ENCODE measurements around the gene ZFYVE27.

ZFYVE27 gene

DNA sequence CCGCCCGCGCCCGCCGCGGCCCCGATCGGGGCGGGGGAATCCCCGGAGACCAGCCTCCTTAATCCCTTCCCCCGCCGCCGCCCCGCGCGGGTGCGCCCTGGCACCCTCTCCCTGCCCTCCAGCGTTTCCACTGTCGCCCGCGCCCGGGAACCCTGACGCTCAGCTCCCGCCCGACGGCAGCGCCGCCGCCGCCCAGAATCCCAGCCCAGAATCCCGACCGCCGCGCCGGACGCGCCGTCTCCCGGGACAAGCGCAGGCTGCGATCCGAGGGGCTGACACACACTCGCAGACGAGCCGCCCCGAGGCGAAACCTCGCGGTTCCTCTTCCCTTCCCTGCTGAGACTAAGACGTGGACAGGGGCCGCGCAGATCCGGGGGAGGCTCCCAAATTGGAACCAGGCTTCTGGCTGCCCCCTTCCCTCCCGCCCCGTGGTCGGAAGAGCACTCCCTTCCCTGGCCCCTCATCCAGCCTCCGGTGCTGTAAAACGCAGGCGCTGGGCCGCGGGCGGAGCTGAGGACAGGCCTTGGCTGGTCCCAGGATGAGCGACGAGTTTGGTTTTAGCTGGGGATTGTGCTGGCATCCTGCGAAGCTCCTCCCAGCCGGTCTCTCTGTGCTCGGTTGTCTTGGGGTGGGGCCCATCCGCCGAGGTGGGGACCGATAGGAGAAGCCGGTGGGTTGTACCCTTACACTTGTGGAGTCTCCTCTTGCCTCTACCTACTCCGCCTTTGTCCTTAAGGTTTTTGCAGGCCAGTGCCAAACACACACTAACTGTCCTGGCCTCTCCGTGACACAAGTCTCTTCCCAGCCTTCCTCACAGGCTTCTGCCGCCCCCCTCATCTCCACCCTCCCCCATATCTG is 22.3 kb upstream of the ZFYVE27 start:
- DNase-seq: peak in 10 of 14 donors; percentile 16 to 81 (median 60)

DNA sequence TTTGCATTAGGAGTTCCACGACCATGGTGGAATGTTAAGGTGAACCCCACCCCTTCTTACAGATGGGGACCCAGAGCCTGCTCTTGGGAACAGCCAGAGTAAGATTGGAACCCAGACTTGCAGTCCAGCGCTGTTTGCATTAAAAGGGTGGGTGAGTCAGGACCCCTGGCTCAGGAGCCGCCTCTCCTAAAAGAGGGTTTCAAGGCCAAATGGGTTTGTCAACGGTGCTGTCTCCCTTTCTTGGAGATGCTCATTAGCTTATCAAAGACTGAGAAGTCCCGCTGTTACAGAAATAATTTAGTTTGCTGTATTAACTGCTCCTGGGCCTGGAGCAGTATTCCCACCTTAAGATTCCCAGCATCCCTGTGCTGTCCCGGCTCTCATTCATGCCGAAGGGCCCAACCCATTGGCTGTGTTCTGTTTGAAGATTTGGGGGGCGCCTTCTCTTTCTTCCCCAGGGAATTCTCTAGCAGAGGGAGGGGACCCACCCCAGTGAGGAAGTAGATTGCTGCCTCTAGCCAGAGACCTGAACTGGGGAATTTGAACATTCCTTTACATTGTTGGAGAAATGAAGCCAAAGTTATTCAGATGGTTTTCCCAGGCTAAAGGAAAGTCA is 21.6 kb upstream of the ZFYVE27 start:
- DNase-seq: no peak

DNA sequence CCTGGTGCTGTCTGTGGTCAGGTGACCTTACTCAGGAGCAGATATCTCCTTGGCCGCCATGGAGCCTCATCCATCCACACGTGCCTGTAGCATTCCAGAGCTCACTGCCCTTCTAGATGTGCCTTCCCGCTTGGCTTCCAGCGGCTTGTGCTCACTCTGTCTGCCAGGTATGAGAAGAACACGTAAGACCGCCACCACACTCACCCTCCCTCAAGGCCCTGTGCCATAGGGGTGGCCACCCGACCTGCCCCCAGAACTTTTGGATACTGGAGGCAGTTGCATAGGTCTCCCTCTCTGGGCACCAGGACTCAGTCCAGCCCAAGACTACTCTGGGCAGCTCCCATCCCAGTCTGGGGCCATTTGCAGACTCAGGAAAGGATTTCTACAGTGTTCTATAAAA is 19.3 kb upstream of the ZFYVE27 start:
- DNase-seq: no peak

DNA sequence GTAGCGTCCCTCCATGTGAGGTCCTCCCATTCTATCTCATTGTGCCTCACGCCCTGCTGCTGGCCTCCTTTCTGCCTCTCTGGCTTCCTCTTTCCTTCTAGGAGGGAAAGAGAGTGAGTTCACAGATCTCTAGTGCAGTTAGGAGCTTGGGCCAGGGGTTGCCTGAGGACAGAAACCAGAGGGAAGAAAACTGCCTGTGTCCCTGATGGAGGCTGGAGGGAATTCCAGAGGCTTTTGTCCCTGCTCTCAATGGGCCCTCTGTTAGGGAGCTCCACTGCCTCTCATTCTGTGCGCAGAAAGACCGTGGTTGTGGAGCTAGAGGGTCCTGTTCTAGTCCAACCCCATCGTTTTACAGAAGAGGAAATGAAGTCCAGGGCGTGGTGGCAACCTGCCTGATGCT is 18.8 kb upstream of the ZFYVE27 start:
- peak in 12 of 14 donors; percentile 18 to 78 (median 48) for DNase-seq

DNA sequence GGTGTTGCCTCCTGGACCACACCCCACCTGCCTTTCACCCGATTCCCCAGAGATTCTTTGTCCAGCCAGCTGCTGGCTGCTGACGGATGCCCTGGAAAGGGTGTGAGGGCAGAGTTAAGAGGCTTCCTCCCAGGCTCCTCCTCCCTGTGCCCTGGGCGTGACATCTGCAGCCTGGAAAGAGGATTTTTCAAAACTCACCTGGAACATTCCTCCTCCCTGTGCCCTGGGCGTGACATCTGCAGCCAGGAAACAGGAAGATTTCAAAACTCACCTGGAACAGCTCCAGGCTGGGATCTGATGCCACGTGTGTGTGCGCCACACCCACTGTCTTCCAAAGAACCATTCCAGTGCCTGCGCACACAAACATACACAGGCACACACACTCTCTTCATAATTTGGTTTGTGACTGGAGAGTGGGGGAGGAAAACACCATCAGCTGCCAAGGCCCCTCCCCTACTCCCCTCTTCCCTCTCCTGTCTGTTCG is 18.2 kb upstream of the ZFYVE27 start:
- peak in 2 of 14 donors; percentile 39 to 72 for DNase-seq

DNA sequence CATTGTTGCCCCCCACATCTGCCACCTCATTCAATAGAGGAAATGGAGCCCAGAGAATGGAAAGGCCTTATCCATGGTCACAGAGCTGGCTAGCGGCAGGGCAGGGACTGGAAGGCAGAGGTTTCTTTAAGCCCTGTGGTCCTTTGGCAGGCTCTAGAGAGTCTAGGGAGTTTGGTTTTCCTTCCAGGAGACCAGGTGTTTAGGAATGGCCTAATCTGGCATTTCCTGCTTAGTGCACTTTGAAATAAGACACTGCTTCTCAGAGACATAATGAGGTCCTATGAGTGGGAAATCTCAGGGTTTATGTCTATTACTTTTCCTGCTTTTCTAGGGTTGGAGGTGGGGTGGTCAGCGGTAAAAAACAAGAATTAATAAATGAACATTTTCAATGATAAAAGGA is 17.3 kb upstream of the ZFYVE27 start:
- DNase-seq: no peak

DNA sequence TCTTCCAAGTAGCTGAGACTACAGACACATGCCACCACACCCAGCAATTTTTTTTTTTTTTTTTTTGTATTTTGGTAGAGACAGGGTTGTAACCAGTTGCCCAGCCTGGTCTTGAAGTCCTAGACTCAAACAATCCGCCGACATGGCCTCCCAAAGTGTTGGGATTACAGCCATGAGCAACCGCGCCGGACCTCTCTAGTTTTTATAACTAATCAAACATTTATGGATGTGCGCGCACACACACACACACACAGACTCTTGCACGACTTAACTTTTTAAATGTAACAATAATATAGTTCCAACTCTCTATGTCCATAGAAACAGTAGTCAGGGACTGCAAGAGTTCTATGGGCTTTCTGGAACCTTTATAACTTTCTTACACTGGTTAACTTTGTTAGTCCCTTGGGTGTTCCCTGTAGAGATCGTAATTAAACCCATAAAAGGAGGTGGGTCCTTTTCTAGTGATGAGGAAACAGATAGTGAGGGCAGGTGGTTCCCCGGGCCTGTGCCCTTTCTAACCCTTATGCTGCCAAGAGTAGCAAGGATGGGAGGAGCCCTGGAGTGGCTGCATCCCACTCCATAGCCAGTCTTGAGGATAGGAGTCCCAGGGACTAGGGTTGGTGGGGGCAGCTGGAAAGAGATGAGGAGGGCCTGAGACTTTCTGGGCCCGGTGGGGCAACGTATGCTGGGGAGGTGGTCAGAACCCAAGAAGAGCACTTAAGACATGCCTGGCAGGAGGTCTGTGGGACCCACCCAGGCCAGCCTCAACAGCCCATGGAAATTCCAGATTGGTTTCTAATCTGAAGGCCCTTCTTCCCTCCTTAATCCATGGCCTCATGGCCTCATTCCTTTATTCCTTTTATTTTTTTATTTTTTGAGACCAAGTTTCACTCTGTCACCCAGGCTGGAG is 14.8 kb upstream of the ZFYVE27 start:
- no peak for DNase-seq

DNA sequence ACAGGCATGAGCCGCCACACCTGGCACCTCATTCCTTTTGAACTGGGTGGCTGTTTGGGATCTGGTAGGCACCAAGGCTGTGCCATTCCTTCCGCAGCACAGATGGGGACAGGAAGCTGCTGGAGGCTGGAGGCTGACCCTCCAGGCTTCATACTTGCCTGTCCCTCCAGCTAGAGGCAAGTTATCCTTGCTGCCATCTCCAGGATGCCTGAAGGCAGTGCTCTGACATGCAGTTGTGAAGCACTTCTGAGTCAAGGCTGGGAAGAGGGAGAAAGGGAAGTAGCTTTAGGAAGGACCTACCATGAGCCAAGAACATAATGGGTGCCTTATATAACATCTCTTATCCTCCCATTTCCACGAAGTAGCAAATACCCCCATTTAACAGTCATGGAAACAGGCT is 13.9 kb upstream of the ZFYVE27 start:
- DNase-seq: no peak

DNA sequence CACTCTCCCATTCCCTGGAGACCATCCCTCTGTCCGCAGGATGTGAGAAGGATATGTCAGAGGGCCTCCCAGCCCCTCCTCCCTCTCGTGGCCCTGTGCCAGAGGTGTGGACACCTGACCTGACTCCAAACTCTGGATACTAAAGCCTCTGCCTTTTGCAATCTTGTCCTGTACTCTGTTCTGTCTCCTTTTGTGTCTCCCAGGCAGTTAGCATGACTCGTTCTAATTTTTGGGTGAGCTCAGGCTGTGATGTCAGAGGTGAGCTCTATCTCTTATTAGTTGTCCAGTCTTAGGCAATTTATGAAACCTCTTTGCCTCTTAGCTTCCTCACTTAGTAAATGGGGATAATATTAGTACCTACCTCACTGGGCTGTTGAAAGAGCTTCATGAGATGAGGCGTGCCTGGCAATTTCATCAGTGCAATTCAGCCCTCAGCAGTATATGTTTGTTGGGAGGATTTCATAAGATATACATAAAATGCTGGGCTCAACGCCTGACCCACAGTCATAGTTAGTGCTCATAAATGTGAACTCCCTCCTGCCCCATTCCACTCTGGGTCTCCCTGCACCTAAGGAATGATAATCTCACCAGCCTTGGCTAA is 12.5 kb upstream of the ZFYVE27 start:
- DNase-seq: no peak

DNA sequence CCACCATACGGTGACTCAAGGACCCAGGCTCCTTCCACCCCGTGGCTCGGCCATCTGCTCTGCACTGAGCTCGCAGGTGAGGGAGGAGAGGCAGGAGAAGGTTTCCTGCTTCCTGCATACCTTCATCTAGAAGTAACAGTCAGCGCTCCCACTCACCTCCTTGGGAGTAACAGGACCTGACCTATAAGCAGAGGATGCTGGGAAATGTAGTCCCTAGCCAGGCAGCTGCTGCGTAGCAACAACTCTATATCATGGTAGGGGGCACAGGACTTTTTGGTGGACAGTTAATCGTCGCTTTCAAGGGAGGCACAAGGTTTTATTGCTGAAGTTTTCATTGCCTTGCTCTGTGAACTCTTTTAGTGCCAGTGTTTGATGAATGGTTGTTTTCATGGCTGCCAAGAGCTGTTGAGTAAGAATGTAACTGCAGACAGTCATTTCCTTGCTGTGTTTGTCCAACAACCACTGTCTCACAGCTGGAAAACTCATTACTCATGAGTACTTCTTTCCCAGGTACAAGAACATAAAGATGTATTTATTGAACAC is 10.2 kb upstream of the ZFYVE27 start:
- peak in 1 of 14 donors; percentile 9 for DNase-seq

DNA sequence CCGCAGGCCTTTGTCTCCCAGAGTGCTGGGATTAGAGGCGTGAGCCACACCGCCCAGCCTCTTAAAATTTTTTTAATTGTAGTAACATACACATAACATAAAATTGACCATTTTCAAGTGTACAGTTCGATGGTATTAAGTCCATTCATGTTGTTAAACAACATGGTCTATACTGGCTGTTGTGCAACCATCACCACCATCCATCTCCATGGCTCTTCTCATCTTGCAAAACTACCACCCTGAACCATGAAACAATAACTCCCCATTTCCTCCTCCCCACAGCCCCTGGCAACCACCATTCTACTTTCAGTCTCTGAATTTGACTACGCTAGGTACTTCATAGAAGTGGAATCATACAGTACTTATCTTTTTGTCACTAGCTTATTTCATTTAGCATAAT is 7.9 kb upstream of the ZFYVE27 start:
- no peak for DNase-seq

DNA sequence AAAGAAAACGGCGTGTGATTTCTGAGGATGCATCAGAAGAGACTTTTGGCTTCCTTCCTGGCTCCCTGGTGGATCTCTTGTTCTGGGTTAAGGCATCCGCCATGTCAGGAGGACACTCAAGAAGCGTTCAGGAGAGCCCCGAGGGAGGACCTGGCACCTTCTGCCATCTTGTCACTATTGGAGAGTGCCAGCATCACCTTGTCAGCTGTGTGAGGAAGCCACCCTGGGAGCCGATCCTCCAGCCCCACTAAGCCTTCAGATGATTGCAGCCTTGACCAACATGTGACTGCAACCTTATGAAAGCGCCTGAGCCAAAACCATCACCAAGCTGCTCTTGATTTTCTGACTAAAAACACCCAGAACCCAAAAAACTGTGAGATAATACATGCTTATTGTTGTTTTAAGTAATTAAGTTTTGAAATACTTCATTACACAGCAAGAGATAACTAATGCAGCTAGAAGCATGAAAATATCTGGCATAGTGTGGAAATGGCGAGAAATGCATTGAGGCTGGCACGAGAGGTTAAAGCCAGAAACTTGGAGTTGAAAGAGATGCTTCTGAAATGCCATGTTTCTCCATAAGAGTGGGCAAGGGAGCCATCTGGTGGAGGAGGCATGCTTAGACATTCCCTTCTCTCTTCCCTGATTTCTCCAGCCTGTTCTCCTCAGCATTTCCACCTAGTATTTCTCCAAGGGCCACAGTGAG is 5.4 kb upstream of the ZFYVE27 start:
- peak in 11 of 14 donors; percentile 5 to 76 (median 36) for DNase-seq

DNA sequence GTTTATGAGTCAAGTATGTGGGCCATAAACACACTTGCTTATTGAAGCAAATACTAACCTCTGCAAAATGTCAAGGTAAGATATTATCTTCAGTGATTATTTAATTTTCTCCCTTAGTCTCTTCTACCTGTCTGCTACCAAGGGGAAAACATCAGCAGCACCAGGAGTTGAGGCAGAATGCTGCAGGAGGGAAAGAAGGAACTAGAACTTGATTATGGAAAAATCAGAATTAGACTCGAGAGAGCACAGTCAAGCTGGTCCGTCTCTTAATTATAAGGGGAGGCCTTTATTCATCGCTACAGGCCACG is 4.9 kb upstream of the ZFYVE27 start:
- DNase-seq: no peak

DNA sequence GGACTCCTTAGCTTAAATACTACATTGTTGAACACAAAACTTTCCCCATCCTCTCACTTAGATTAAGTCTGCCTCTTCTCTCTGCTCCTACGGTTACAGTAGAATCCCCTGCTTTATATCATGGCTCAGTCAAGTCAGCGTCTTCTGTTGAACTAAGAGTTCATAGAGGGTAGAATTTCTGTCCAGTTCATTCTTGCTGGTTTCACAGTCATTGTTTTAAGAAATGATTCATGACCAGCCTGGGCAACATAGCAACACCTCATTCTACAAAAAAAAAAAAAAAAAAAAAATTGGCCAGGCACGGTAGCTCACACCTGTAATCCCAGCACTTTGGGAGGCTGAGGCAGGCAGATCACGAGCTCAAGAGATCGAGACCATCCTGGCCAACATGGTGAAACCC is 3.7 kb upstream of the ZFYVE27 start:
- DNase-seq: no peak

DNA sequence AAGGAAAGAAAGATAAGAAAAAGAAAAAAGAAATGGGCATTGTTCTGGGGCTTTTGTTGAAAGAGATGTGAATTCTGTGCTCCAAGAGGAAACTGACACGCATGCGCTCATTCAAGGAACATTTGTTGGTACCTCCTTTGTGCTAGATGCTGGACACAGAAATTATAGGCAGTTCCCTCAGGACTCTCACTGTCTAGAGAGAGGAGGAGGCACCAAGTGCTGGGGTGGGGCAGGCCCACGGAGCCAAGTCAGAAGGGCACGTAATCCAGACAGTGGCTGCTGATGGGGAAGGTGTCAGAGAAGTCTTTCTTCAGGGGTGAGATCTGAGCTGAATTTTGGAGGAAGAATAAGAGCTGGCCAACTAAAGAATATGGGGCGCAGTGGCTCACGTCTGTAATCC is 2.9 kb upstream of the ZFYVE27 start:
- DNase-seq: no peak

DNA sequence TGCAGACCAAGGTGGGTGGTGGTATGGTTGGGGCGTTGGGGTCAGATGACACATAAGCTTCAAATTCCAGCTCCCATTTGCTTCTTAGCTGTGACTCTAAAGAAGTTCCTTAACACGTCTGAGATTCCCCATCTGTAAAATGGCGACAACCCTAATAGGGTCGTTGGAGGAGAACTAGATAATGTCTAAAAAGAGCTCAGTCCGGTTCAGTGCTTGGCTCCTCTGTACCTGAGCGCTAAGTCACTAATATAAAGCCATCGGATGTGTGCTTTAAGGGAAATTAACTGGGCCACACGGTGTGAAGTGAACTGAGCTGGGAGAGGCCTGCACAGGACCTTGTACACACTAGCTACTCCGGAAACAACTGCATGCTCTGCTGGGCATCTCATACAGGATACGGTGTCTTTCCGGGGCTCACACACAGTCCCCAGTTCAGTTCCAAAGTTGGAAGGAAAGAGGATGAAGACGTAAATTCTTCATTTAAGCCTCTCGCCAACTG is 476 bp upstream of the ZFYVE27 start:
- DNase-seq: no peak

DNA sequence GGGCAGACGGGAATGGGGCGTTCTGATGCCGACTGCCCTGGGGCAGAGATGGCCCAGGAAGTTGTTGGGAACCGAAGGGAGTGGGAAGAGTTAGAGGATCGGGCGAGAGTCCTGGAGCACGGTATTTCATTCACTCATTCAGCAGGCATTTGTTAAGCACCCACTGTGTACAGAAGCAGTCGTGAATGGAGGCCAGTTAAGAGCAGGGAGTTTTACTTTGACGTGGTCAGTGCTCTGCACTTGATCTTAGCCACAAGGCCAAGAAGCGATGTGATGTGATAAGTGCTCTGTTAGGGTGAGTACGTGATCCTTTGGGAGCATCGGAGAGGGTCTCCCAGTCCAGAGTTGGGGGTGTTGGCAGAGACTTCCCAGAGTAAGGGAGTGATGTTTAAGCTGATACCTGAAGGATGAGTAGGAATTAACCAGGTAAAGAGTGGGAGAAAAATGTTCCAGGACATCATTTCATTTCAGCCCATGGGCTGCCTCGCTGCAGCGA is 890 bp downstream of the ZFYVE27 start:
- DNase-seq: no peak

DNA sequence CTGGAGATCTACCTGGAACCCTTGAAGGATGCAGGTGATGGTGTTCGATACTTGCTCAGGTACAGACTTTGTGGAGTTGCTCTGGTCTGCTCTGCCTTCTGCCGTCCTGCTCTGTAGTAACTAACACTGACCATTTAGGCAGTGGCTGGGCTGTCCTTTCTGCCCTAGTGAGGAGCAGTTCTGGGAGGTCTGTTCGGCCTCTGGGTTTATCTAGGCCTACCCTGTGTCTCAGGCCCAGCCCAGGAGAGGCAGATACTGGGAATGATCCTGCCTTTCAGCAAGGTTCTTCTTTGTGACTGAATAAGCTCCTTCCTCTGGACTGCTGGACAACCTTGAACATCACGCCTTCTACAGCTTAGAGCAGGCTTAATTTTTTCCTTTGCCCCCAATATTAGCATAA is 1.7 kb downstream of the ZFYVE27 start:
- no peak for DNase-seq

DNA sequence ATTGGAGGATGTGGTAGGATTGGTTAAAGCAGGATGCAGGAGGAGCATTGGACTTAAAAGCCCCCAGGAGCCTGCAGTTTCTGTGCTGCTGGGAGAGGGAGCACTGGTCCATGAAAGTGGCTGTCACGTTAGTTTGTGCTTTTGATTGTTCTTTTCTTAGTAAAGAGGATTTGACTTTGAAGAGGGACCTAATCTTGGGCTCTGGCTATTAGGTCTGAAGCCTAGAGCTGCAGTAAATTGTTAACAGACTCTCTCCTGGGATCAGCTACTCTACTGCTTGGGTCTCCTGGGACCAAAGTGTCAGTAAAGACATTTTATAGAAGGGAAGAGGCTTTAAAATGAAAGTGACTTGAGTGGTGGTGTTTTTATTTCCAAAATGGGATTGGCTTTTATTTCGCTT is 3.7 kb downstream of the ZFYVE27 start:
- DNase-seq: no peak

DNA sequence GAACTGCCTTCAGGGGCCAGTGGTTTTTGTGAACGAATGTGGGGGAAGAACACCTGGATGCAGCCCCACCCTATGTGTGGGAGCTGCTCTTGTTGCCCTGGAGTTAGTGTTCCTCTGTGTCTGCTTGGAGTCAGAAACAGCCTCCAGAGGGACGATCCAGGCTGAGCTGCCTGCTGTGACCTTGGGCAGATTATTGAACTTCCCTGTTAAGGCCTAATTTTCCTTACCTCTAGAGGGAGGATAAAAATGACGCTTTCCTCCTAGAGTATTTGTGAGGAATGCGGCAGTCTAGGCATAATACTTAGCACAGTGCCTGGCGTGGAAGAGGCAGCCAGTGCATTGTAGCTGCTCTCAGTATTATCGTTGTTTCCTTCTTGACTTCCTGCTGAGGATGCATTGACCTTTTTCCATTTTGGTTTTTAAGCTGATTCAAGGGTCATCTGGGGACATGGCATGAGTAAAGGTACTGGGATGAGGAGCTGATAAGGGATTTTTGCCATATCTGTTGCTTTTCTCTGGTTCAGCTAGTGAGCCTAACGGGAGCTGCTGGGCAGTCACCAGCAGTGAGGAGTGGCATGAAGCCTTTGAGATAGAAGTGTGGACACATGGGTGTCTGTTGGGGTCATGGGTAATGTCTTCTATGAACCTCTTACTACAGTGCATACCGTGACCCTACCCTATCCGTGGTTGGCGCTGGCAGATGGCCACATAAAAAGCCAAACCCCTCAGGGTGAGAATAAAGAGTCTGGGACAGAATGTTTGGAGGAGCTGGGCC is 6.4 kb downstream of the ZFYVE27 start:
- DNase-seq: no peak

Data from C1 segment of cervical spinal cord (tissue), 14 donors.